Colonic mucosa (tissue), 4 donors: ENCODE data around the gene TMEM236. TPM values are rescaled to one million over a fixed set of nuclear protein-coding genes. Genes with fewer than 3 reads are reported as not detected.
"Not testable (repeated sequence)": the region's sequence is repeated elsewhere in the genome, so short reads cannot be mapped to it uniquely, and the experiment has no call there.

Source experiments
- DNase-seq: peaks from one replicate; pipeline ENCODE4 v3.0.0-alpha.2; 2020
- H3K27ac ChIP-seq: fragments of 200-600 bp; one replicate; pipeline ENCODE4 v1.8.0; 2021
- H3K27me3 ChIP-seq: fragments of 200-600 bp; one replicate; pipeline ENCODE4 v1.8.0; 2021
- H3K36me3 ChIP-seq: fragments of 200-600 bp; one replicate; pipeline ENCODE4 v1.8.0; 2021
- H3K4me1 ChIP-seq: fragments of 200-600 bp; one replicate; pipeline ENCODE4 v1.8.0; 2021; ENCODE audit warnings: mild to moderate bottlenecking
- H3K4me3 ChIP-seq: fragments of 200-600 bp; one replicate; pipeline ENCODE4 v1.8.0; 2021
- H3K9ac ChIP-seq, 2 donors: one replicate each; pipeline ENCODE4 v1.7.0; 2013; ENCODE audit warnings: control low read depth in 2 of 2, low read depth in 2 of 2, low read length in 2 of 2
- H3K9me3 ChIP-seq: fragments of 200-600 bp; one replicate; pipeline ENCODE4 v1.8.0; 2021
- CTCF ChIP-seq: fragments of 200-600 bp; IDR thresholded peaks from one replicate; pipeline ENCODE4 v1.8.0; 2022; ENCODE audit warnings: antibody characterized with exemption, mild to moderate bottlenecking
- intact Hi-C: fragments of 100-400 bp; cut with DNase I; formaldehyde crosslinking; loops from one replicate; pipeline ENCODE4 v1.14.1; 2022
- total RNA-seq, 2 donors: library from RNA; stranded (reverse); fragmentation: NEBNext Ultra II Directional in 1 of 2; extraction: Animal tissue kit (Norgen Biotek cat#: 25700) in 1 of 2; gene quantifications; one replicate each; pipeline ENCODE4 v1.2.1, GENCODE V29; 2021
- donor health status: healthy.
- donor health status: DM: no; HTN: no; CAD: no.
- donor health status: DM: no; HTN: no; CAD: no.

TMEM236 gene
- total RNA-seq, 2 donors from 2014 or later: 16.6 to 57.4 TPM

- intact Hi-C loops: no loop called here
- no peak for TF ChIP-seq CTCF
- H3K4me1 ChIP-seq: no peaks in the 10 kb centered on the region
- no peaks in the 10 kb centered on the region for H3K9me3 ChIP-seq
- no peak for DNase-seq
- H3K9ac ChIP-seq: no peak overlapping the region
- H3K36me3 ChIP-seq: peaks cover 10% of the 10 kb centered on the region
- no peak overlapping the region for H3K27ac ChIP-seq
- no peak overlapping the region for H3K4me3 ChIP-seq
- H3K27me3 ChIP-seq: no peaks in the 10 kb centered on the region
Observed at GRCh38 chr10:17712053-17712452, 39.9 kb upstream of the TMEM236 start.

- Histone ChIP-seq H3K27me3 (no peaks in the 10 kb centered on the region), H3K9me3 (no peaks in the 10 kb centered on the region), H3K4me1 (no peaks in the 10 kb centered on the region), H3K27ac (no peak overlapping the region), H3K36me3 (peaks cover 10% of the 10 kb centered on the region), H3K4me3 (no peak overlapping the region), H3K9ac (no peak overlapping the region)
- intact Hi-C loops: no loop called here
- no peak for TF ChIP-seq CTCF
- no peak for DNase-seq
Observed at GRCh38 chr10:17712717-17713471, 39.1 kb upstream of the TMEM236 start.

DNA sequence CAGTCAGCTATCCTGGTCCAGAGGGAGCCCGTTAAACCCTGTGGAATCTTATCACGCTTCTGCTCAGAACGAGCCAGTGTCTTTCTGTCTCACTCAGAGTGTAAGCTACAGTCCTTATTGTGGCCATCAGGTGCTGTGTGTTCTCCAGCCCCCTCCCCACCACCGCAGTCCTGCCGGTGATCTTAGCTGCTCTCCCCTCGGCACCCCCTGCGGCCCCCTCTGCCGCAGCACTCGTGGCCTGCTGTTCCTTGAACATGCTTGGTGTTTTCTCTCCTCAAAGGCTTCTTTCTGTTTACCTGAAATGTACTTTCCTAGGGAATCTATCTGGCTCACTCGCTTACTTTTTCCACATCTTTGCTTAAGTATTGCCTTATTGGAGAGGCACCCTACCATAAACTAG is 38.2 kb upstream of the TMEM236 start:
- peaks cover 10% of the 10 kb centered on the region for H3K36me3 ChIP-seq

DNA sequence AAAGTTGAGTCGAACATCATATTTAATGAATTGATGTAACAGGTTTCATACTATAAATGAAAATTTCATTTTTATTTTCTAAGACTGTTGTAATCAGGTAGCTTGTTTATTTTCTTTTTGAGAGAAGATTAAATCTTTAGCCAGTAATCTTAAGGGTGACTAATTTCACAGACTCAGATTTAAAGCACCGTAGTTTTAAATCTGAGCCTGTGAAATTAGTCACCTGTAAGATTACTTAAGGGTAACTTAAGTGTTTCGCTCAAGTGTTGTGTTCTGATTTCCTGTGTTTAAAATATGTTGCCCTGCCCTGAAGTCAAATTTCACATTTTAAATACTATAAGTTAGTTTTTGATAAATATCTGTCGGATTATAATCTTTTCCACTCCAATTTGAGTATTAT is 35.8 kb upstream of the TMEM236 start:
- H3K9me3 ChIP-seq: no peaks in the 10 kb centered on the region
- intact Hi-C loops: no loop called here
- no peak overlapping the region for H3K9ac ChIP-seq
- TF ChIP-seq CTCF: no peak
- H3K4me1 ChIP-seq: no peaks in the 10 kb centered on the region
- DNase-seq: no peak
- H3K27ac ChIP-seq: no peak overlapping the region
- peaks cover 10% of the 10 kb centered on the region for H3K36me3 ChIP-seq
- no peaks in the 10 kb centered on the region for H3K27me3 ChIP-seq
- H3K4me3 ChIP-seq: no peak overlapping the region

More for the DNA sequence above, 38.2 kb upstream of the TMEM236 start:
- H3K27me3 ChIP-seq: no peaks in the 10 kb centered on the region
- no peak overlapping the region for H3K9ac ChIP-seq
- no peak overlapping the region for H3K4me3 ChIP-seq
- no peak for DNase-seq
- intact Hi-C loops: no loop called here
- H3K4me1 ChIP-seq: no peaks in the 10 kb centered on the region
- no peak overlapping the region for H3K27ac ChIP-seq
- TF ChIP-seq CTCF: no peak
- no peaks in the 10 kb centered on the region for H3K9me3 ChIP-seq

DNA sequence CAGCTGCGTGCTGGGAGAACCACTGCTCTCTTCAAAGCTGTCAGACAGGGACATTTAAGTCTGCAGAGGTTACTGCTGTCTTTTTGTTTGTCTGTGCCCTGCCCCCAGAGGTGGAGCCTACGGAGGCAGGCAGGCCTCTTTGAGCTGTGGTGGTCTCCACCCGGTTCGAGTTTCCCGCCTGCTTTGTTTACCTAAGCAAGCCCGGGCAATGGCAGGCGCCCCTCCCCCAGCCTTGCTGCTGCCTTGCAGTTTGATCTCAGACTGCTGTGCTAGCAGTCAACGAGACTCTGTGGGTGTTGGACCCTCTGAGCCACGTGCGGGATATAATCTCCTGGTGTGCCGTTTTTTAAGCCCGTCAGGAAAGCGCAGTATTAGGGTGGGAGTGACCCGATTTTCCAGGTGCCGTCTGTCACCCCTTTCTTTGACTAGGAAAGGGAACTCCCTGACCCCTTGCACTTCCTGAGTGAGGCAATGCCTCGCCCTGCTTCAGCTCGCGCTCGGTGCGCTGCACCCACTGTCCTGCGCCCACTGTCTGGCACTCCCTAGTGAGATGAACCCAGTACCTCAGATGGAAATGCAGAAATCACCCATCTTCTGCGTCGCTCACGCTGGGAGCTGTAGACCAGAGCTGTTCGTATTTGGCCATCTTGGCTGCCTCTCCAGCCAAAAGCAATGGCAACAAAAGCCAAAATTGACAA is 29.5 kb upstream of the TMEM236 start:
- H3K9ac ChIP-seq, H3K4me3 ChIP-seq, intact Hi-C loops, H3K27me3 ChIP-seq, H3K4me1 ChIP-seq, DNase-seq, H3K27ac ChIP-seq, H3K9me3 ChIP-seq, H3K36me3 ChIP-seq: not testable (repeated sequence)

DNA sequence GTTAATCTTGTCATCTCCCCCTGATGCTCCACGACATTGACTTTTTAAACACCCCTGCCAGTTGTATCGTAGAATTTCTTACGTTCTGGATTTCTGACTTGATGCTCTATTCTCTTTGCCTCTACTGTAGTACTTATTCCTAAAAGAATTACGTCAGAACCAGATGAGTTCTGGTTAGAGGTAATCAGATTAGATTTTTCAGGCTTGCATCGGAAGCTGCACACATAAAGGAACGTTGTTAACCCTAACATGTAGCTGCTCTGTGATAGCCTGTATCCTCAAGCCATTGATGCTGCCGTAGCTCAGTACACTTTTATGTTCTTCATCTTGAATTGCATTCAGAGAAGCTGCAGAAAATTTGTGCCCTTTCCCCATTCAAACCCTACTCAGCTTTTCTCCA is 26.3 kb upstream of the TMEM236 start:
- intact Hi-C loops: no loop called here
- no peak for TF ChIP-seq CTCF
- Histone ChIP-seq H3K9ac (no peak overlapping the region), H3K4me1 (no peaks in the 10 kb centered on the region), H3K27ac (no peak overlapping the region), H3K27me3 (no peaks in the 10 kb centered on the region), H3K36me3 (no peaks in the 10 kb centered on the region), H3K4me3 (no peak overlapping the region), H3K9me3 (no peaks in the 10 kb centered on the region)
- no peak for DNase-seq
